ES-I3 (cell line): ENCODE results near the gene HID1.

Experiments used
- H3K36me3 ChIP-seq: 2 replicates; pipeline ENCODE4 v1.6.1; 2013; ENCODE audit warnings: mild to moderate bottlenecking, low read length, control low read depth, moderate library complexity; ENCODE audit not compliant: insufficient read depth
- H3K4me1 ChIP-seq: 2 replicates; pipeline ENCODE4 v1.6.1; 2013; ENCODE audit warnings: mild to moderate bottlenecking, control low read depth, low read length; ENCODE audit not compliant: insufficient read depth
- H3K9ac ChIP-seq: 2 replicates; pipeline ENCODE4 v1.6.1; 2013; ENCODE audit warnings: low read depth, mild to moderate bottlenecking, low read length, moderate library complexity
- H3K9me3 ChIP-seq: 2 replicates; pipeline ENCODE4 v1.6.1; 2013; ENCODE audit warnings: mild to moderate bottlenecking, low read length, moderate library complexity; ENCODE audit not compliant: control insufficient read depth, insufficient read depth

HID1 gene

GRCh38 chr17:74953134-74953687, 19.3 kb downstream of the HID1 start:
- H3K9me3 ChIP-seq = no peaks in the 10 kb centered on the region
- H3K36me3 ChIP-seq = no peaks in the 10 kb centered on the region
- peaks cover 16% of the 10 kb centered on the region; the same call in 1 of the 2 replicates for H3K4me1 ChIP-seq
- H3K9ac ChIP-seq = no peak overlapping the region

GRCh38 chr17:74952431-74953133, 20.0 kb downstream of the HID1 start:
- Histone ChIP-seq H3K9ac (no peak overlapping the region), H3K36me3 (no peaks in the 10 kb centered on the region), H3K9me3 (no peaks in the 10 kb centered on the region), H3K4me1 (peaks cover 16% of the 10 kb centered on the region; the same call in 1 of the 2 replicates)

GRCh38 chr17:74951680-74952421, 20.7 kb downstream of the HID1 start:
- H3K4me1 ChIP-seq = peaks cover 16% of the 10 kb centered on the region; the same call in 1 of the 2 replicates
- H3K9ac ChIP-seq = no peak overlapping the region

GRCh38 chr17:74951065-74951464, 21.5 kb downstream of the HID1 start:
- peaks cover 16% of the 10 kb centered on the region; the same call in 1 of the 2 replicates for H3K4me1 ChIP-seq

More at GRCh38 chr17:74951680-74952421, 20.7 kb downstream of the HID1 start:
- H3K9me3 ChIP-seq = no peaks in the 10 kb centered on the region
- no peaks in the 10 kb centered on the region for H3K36me3 ChIP-seq

GRCh38 chr17:74950207-74950606, 22.4 kb downstream of the HID1 start:
- Histone ChIP-seq H3K36me3 (no peaks in the 10 kb centered on the region), H3K9me3 (no peaks in the 10 kb centered on the region), H3K9ac (no peak overlapping the region), H3K4me1 (peaks cover 16% of the 10 kb centered on the region; the same call in 1 of the 2 replicates)

More at GRCh38 chr17:74951065-74951464, 21.5 kb downstream of the HID1 start:
- H3K36me3 ChIP-seq = no peaks in the 10 kb centered on the region
- H3K9me3 ChIP-seq = no peaks in the 10 kb centered on the region
- no peak overlapping the region for H3K9ac ChIP-seq

- Histone ChIP-seq H3K36me3 (no peaks in the 10 kb centered on the region), H3K9ac (no peak overlapping the region), H3K9me3 (no peaks in the 10 kb centered on the region), H3K4me1 (peaks cover 16% of the 10 kb centered on the region; the same call in 1 of the 2 replicates)
Observed at GRCh38 chr17:74949455-74950115, 23.0 kb downstream of the HID1 start.

- H3K4me1 ChIP-seq = peaks cover 12% of the 10 kb centered on the region; the same call in 1 of the 2 replicates
Observed at GRCh38 chr17:74947041-74947754, 25.4 kb downstream of the HID1 start.

GRCh38 chr17:74946641-74947040, 25.9 kb downstream of the HID1 start:
- H3K4me1 ChIP-seq = peaks cover 12% of the 10 kb centered on the region; the same call in 1 of the 2 replicates

More at GRCh38 chr17:74947041-74947754, 25.4 kb downstream of the HID1 start:
- no peaks in the 10 kb centered on the region for H3K9me3 ChIP-seq
- H3K36me3 ChIP-seq = no peaks in the 10 kb centered on the region
- no peak overlapping the region for H3K9ac ChIP-seq

GRCh38 chr17:74945543-74945942, 27.0 kb downstream of the HID1 start:
- Histone ChIP-seq H3K4me1 (peaks cover 8% of the 10 kb centered on the region; the same call in 1 of the 2 replicates), H3K36me3 (no peaks in the 10 kb centered on the region), H3K9ac (no peak overlapping the region), H3K9me3 (no peaks in the 10 kb centered on the region)

More at GRCh38 chr17:74946641-74947040, 25.9 kb downstream of the HID1 start:
- H3K9ac ChIP-seq = no peak overlapping the region
- no peaks in the 10 kb centered on the region for H3K36me3 ChIP-seq
- H3K9me3 ChIP-seq = no peaks in the 10 kb centered on the region

- no peaks in the 10 kb centered on the region for H3K9me3 ChIP-seq
- no peaks in the 10 kb centered on the region for H3K4me1 ChIP-seq
- no peak overlapping the region for H3K9ac ChIP-seq
- no peaks in the 10 kb centered on the region for H3K36me3 ChIP-seq
Observed at GRCh38 chr17:74943808-74944522, 28.6 kb downstream of the HID1 start.

GRCh38 chr17:74941128-74941725, 31.3 kb downstream of the HID1 start:
- no peaks in the 10 kb centered on the region for H3K9me3 ChIP-seq

GRCh38 chr17:74939534-74939933, 33.0 kb downstream of the HID1 start:
- Histone ChIP-seq H3K36me3 (no peaks in the 10 kb centered on the region), H3K4me1 (0 out of 2 replicates have a peak, but pooled peaks cover 3% of the 10 kb centered on the region), H3K9me3 (no peaks in the 10 kb centered on the region), H3K9ac (no peak overlapping the region)

More at GRCh38 chr17:74941128-74941725, 31.3 kb downstream of the HID1 start:
- Histone ChIP-seq H3K36me3 (no peaks in the 10 kb centered on the region), H3K9ac (no peak overlapping the region), H3K4me1 (no peaks in the 10 kb centered on the region)
